Measurements from ENCODE around the gene RASD1. TPM values are rescaled to one million over a fixed set of nuclear protein-coding genes. Genes with fewer than 3 reads are reported as not detected.

RASD1 gene
- total and polyA plus RNA-seq, 2 experiments from 2014 or later = 3.6 to 3.7 TPM

DNA sequence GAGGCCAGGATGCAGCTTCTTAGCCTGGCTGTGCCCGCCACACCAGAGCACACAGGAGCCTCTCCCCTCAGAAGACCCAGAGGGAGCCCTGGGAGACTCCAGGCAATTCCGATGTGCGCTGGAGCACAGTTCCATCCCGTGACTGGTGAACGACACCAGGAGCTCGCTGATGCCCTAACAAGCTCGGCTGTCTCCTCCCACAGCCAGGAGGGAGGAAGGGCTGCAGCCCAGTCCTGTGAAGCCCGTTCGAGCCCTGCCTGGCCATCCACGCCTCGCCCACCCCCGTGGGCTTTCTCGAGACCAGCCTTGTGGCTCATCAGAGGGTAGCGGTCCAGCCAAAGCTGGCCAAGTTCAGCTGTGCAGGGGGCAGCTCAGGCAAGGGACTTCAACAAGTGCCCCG is 21.8 kb upstream of the RASD1 start (continued):
- TF ChIP-seq, protein P1, sequence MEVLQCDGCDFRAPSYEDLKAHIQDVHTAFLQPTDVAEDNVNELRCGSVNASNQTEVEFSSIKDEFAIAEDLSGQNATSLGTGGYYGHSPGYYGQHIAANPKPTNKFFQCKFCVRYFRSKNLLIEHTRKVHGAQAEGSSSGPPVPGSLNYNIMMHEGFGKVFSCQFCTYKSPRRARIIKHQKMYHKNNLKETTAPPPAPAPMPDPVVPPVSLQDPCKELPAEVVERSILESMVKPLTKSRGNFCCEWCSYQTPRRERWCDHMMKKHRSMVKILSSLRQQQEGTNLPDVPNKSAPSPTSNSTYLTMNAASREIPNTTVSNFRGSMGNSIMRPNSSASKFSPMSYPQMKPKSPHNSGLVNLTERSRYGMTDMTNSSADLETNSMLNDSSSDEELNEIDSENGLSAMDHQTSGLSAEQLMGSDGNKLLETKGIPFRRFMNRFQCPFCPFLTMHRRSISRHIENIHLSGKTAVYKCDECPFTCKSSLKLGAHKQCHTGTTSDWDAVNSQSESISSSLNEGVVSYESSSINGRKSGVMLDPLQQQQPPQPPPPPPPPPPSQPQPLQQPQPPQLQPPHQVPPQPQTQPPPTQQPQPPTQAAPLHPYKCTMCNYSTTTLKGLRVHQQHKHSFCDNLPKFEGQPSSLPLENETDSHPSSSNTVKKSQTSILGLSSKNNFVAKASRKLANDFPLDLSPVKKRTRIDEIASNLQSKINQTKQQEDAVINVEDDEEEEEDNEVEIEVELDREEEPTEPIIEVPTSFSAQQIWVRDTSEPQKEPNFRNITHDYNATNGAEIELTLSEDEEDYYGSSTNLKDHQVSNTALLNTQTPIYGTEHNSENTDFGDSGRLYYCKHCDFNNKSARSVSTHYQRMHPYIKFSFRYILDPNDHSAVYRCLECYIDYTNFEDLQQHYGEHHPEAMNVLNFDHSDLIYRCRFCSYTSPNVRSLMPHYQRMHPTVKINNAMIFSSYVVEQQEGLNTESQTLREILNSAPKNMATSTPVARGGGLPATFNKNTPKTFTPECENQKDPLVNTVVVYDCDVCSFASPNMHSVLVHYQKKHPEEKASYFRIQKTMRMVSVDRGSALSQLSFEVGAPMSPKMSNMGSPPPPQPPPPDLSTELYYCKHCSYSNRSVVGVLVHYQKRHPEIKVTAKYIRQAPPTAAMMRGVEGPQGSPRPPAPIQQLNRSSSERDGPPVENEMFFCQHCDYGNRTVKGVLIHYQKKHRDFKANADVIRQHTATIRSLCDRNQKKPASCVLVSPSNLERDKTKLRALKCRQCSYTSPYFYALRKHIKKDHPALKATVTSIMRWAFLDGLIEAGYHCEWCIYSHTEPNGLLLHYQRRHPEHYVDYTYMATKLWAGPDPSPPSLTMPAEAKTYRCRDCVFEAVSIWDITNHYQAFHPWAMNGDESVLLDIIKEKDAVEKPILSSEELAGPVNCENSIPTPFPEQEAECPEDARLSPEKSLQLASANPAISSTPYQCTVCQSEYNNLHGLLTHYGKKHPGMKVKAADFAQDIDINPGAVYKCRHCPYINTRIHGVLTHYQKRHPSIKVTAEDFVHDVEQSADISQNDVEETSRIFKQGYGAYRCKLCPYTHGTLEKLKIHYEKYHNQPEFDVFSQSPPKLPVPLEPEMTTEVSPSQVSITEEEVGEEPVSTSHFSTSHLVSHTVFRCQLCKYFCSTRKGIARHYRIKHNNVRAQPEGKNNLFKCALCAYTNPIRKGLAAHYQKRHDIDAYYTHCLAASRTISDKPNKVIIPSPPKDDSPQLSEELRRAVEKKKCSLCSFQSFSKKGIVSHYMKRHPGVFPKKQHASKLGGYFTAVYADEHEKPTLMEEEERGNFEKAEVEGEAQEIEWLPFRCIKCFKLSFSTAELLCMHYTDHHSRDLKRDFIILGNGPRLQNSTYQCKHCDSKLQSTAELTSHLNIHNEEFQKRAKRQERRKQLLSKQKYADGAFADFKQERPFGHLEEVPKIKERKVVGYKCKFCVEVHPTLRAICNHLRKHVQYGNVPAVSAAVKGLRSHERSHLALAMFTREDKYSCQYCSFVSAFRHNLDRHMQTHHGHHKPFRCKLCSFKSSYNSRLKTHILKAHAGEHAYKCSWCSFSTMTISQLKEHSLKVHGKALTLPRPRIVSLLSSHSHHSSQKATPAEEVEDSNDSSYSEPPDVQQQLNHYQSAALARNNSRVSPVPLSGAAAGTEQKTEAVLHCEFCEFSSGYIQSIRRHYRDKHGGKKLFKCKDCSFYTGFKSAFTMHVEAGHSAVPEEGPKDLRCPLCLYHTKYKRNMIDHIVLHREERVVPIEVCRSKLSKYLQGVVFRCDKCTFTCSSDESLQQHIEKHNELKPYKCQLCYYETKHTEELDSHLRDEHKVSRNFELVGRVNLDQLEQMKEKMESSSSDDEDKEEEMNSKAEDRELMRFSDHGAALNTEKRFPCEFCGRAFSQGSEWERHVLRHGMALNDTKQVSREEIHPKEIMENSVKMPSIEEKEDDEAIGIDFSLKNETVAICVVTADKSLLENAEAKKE (CRISPR knock-in tag; IDR thresholded peaks at IDR 0.05) = no peak
- TF ChIP-seq ZNF114 (CRISPR knock-in tag; IDR thresholded peaks at IDR 0.05) = no peak
- no peak for TF ChIP-seq NANOG (IDR thresholded peaks at IDR 0.05; ENCODE audit: borderline replicate concordance)
- no peak for TF ChIP-seq EZH2phosphoT487 (IDR thresholded peaks at IDR 0.05; ENCODE audit: unreplicated experiment)
- TF ChIP-seq JUNB (IDR thresholded peaks at IDR 0.05; ENCODE audit: unreplicated experiment) = no peak
- no peak for TF ChIP-seq POLR2AphosphoS5 (IDR thresholded peaks at IDR 0.05; ENCODE audit: low read depth)
- TF ChIP-seq, protein P2, sequence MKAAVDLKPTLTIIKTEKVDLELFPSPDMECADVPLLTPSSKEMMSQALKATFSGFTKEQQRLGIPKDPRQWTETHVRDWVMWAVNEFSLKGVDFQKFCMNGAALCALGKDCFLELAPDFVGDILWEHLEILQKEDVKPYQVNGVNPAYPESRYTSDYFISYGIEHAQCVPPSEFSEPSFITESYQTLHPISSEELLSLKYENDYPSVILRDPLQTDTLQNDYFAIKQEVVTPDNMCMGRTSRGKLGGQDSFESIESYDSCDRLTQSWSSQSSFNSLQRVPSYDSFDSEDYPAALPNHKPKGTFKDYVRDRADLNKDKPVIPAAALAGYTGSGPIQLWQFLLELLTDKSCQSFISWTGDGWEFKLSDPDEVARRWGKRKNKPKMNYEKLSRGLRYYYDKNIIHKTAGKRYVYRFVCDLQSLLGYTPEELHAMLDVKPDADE (IDR thresholded peaks at IDR 0.05) = no peak
- no peak for TF ChIP-seq EZH2 (IDR thresholded peaks at IDR 0.05; ENCODE audit: low read depth, unreplicated experiment)
